Measurements from ENCODE around the gene TEX264.

GRCh38 chr3:51712511-51712931, 41.5 kb downstream of the TEX264 start:
- TF ChIP-seq CTCF (IDR thresholded peaks at IDR 0.05) (no peak), ZNF512 (CRISPR knock-in tag; IDR thresholded peaks at IDR 0.05; ENCODE audit: borderline replicate concordance) (no peak)

All from WTC11 (cell line).